Measurements from ENCODE around the gene SLK.
A peak's percentile ranks its signal among the peaks of the same experiment; 100 is the strongest.

Gene SLK

DNA sequence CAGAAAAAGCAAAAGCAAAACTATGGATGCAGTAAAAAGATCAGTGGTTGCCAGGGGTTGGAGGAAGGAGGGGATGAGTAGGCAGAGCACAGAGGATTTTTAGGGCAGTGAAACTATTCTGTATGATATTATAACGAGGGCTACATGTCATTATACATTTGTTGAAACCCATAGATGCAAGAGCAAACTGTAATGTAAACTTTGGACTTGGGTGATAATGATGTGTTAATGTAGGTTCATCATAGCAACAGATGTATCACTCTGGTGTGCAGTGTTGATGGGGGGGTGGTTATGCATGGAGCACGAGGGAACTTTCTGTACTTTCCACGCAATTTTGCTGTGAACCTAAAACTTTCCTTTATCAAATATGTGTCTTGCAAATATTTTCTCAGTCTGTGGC, 23.2 kb downstream of the SLK start:
- no peak for DNase-seq (ENCODE audit: low read depth in 2 of 2)

DNA sequence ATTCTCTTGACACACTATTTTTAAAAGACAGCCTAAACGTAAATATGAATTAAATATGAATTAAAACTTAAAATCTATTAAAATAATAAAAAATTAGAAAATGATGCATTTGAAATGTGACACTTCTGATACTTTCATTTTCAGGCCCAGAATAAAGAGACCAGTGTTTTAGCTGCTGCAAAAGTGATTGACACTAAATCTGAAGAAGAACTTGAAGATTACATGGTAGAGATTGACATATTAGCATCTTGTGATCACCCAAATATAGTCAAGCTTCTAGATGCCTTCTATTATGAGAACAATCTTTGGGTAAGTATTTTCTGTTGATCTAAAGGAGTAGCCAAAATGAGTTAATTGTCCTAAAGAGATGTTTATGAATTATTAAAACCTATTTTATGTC, 23.6 kb downstream of the SLK start:
- DNase-seq (ENCODE audit: low read depth in 2 of 2), result no peak

GRCh38 chr10:103991393-103992128, 24.6 kb downstream of the SLK start:
- no peak for DNase-seq (ENCODE audit: low read depth in 2 of 2)

DNA sequence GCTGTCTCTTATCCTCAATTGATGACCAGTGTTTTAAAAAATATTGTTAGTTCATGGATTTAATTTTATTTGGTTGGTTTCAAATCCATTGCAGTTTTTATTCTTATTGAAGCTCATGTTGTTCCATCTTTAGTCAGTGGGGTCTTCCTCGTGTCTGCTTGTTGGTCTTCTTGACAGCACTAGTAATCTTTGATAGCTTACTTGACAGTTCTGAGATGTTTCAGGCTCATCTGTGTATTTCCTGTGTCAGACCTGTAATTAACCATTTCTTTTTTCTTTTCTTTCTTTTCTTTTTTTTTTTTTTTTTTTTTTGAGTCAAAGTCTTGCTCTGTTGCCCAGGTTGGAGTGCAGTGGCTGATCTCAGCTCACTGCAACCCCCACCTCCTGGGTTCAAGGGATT, 28.2 kb downstream of the SLK start:
- no peak for DNase-seq (ENCODE audit: low read depth in 2 of 2)

DNA sequence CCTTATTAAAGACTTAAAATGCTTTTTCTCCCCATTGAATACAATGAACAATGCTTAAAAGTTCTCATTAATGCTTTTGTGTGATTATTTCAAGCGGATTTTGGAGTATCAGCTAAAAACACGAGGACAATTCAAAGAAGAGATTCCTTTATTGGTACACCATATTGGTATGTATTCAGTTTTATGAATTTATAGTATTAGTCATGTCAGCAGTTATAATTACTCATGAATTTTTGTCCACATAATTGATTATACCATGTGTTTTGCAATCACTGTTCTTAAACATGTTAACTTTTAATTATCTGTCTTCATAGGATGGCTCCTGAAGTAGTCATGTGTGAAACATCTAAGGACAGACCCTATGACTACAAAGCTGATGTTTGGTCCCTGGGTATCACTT, 31.9 kb downstream of the SLK start:
- no peak for DNase-seq (ENCODE audit: low read depth in 2 of 2)

- DNase-seq (ENCODE audit: low read depth in 2 of 2), result no peak
Observed at GRCh38 chr10:104002911-104003310, 36.0 kb downstream of the SLK start.

DNA sequence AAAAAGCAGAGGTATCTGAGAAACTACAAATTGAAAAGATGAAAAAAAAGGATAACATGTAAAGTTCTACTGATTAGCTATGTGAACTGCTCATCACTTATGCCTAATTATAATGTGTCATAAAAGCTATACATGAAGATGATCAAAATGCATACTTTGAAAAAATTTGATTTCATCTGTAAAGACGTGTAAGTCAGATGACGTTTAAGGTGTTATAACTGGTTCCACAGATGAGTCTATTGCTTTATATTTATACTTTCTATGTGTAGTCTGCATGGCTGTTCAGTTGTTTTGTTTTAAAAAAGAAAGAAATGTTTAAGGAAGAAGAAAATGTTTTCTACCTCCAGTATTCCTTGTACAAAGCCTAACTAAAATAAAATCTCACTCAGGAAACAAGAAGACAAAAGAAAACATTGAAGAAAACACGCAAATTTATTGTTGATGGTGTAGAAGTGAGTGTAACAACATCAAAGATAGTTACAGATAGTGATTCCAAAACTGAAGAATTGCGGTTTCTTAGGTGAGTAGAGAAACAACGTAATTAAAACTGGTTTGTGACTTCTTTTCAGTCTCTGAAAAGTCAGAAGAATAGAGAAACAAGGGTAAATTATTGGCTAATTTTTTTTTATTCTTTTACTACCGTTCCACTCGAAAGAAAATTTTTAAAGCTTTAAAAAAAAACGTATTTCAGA, 38.4 kb downstream of the SLK start:
- no peak for DNase-seq (ENCODE audit: low read depth in 2 of 2)

- no peak for DNase-seq (ENCODE audit: low read depth in 2 of 2)
Observed at GRCh38 chr10:104011904-104012303, 45.0 kb downstream of the SLK start.

DNA sequence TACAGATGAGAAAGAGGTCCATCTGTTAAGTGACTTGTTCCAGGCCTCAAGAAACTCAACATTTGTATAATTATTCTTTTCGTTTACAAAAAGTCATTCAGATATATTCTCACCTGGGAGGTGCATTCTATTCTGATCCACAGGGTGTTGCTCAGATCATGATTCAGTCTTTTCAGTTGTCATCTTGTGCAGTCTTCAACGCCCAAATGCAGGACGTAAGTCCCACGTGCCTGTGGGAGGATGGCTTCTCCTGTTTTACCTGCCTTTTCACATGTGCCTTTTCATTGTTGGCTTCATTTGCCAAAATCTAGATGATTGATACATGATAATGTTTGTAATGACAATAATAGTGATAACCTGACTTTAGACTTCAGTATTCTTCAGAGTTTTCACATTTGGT, 46.5 kb downstream of the SLK start:
- DNase-seq (ENCODE audit: low read depth in 2 of 2), result no peak

- DNase-seq (ENCODE audit: low read depth in 2 of 2), result no peak
Observed at GRCh38 chr10:104014176-104014575, 47.2 kb downstream of the SLK start.

DNA sequence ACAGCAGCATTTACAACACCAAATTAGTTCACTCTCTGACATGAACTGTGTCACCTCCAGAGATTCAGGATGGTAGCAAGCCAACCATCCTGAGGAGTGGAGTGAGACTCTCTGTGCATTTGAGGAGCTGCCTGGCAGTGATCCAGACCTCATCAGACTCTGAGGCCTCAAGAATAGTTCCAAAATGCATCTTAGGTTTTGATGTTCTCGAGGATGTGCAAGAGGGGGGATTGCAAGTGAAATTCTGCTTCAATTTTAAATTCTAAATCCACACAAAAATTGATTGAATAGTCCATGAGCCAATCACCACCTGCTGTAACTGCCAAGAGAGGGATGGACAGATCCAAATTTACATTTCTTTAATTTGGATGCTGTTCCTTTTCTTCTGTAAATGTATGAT, 49.7 kb downstream of the SLK start:
- no peak for DNase-seq (ENCODE audit: low read depth in 2 of 2)

DNA sequence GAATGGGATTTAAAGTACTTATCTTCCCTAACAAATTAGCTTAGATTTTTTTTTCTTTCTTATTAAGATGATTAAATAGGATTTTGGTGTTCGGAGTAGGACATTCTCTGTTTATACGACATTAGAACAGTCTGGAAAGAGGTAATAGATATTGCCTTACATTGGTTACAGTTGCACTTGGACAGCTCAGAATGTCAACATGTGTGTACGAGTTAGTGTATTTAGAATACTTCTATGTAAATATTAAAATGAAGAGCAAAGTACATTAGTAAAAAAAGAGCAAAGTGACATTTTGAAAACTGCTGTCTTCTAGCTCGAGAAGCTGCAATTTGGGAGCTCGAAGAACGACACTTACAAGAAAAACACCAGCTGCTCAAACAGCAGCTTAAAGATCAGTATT, 51.5 kb downstream of the SLK start:
- DNase-seq (ENCODE audit: low read depth in 2 of 2), result no peak

DNA sequence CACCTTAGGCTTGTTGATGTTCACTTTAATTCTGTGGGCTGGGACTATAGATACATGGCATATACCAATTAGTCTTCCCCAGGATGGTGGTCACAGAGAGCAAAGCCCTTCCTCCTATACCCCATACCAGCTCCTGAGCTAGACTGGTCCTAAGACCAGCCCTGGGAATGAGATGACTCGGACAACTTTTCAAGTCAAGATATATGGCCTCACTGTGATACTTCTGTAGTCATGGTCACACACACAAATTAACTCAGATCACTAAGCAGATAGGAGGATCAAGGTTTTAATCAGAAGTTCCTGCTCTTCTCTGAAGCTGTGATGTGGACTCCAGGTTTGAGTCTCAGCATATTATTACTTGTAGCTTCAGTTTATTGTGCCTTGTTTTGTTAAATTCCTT, 53.1 kb downstream of the SLK start:
- DNase-seq (ENCODE audit: low read depth in 2 of 2), result no peak

DNA sequence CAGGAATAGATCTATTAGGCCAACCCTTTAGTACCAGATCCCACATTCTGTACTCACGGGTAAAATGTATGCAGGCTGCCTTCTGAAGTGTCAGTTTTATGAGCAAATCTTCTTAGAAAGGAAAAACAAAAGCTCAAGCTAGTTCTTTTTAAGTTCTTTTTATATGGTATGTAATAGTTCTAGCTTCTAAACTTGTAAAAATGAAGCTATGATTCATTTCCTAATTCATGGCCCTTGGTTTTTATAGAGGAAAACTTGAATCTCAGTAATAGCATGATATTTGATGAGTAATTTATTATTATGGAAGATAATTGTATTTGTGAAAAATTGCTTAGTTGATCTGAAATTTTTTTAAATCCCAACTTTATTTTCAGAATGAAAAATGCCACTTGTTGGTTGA, 54.3 kb downstream of the SLK start:
- no peak for DNase-seq (ENCODE audit: low read depth in 2 of 2)

GRCh38 chr10:104022026-104022425, 55.1 kb downstream of the SLK start:
- no peak for DNase-seq (ENCODE audit: low read depth in 2 of 2)

DNA sequence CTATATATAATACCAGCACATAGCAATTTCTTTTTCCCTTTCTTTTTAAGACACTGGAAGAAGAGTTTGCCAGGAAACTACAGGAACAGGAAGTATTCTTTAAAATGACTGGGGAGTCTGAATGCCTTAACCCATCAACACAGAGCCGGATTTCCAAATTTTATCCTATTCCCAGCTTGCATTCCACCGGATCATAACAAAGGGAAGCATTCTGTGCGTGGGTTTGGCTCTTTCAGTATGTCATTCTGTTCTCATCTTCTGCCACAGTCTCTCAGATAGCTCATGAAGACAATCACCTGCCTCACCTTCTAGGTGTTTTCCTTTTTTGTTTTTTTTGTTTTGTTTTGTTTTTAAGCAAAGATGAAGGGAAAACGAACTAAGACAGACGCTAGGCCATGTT, 58.6 kb downstream of the SLK start:
- DNase-seq (ENCODE audit: low read depth in 2 of 2), result no peak

GRCh38 chr10:104026762-104027161, 59.8 kb downstream of the SLK start:
- no peak for DNase-seq (ENCODE audit: low read depth in 2 of 2)

- DNase-seq (ENCODE audit: low read depth in 2 of 2), result peak; percentile 13 to 27
Observed at GRCh38 chr10:104028146-104028545, 61.2 kb downstream of the SLK start.

DNA sequence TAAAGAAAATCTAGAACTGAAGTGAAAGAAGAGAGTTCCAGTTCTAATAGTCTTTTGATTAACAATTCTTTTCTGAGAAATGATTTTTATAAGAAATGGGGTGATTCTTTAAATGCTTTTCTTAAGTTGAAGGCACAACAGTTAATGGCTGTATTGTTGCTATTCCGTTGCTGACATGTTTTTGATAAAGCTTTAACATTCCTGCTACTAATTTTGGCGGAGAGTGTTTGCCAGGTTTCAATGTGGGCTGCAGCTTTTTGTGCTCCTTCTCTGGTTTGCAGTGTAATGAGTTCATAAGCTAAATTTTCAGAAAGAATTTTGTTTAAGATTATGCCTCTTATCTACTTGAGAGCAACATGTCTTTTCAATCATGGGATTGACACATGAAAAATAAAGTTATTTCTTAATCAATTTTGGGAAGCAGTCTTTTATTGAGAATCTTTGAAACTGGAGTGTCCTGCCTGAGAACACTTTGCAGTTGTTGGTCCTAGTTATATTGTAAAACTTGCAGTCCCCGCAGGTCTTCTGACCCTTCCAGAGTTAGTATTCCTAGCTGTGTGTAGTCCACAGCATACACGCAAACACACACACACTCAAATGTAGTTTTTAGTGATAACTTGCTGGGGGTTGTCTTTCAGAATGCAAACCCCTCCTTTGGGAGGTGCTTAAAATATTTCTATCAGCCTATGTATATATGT, 62.0 kb downstream of the SLK start:
- no peak for DNase-seq (ENCODE audit: low read depth in 2 of 2)

- no peak for DNase-seq (ENCODE audit: low read depth in 2 of 2)
Observed at GRCh38 chr10:104029521-104029860, 62.6 kb downstream of the SLK start.

- DNase-seq (ENCODE audit: low read depth in 2 of 2), result no peak
Observed at GRCh38 chr10:104031631-104032030, 64.7 kb downstream of the SLK start.

GRCh38 chr10:104032144-104032775, 65.3 kb downstream of the SLK start:
- no peak for DNase-seq (ENCODE audit: low read depth in 2 of 2)

Measured in stimulated activated CD8-positive, alpha-beta memory T cell treated with anti-CD3 and anti-CD28 coated beads, Interleukin-7, amount 100 ng/mL, for 4 hours (primary cell).